Mesendoderm (in vitro differentiated cells): ENCODE results near the gene KLHL13.

ENCODE experiments used
- DNase-seq: peaks from one replicate; pipeline ENCODE4 v3.0.0; 2013
- H2AK5ac ChIP-seq: 2 replicates; pipeline ENCODE4 v1.6.1; 2013; ENCODE audit warnings: low read length, inconsistent platforms
- H2BK120ac ChIP-seq: 2 replicates; pipeline ENCODE4 v1.6.1; 2013; ENCODE audit warnings: low read depth, mild to moderate bottlenecking, low read length, moderate library complexity, mixed read lengths
- H2BK15ac ChIP-seq: replicated peaks from 2 replicates; pipeline ENCODE4 v1.6.1; 2013; ENCODE audit warnings: low read depth, mild to moderate bottlenecking, moderate library complexity
- H2BK5ac ChIP-seq: 2 replicates; pipeline ENCODE4 v1.6.1; 2013; ENCODE audit warnings: low read length, inconsistent platforms
- H3K18ac ChIP-seq: 2 replicates; pipeline ENCODE4 v1.6.1; 2013; ENCODE audit warnings: mild to moderate bottlenecking, low read length, mixed read lengths
- H3K23ac ChIP-seq: one replicate; pipeline ENCODE4 v1.6.1; 2013; ENCODE audit warnings: low read length
- H3K27ac ChIP-seq: 2 replicates; pipeline ENCODE4 v1.5.1; 2013; ENCODE audit warnings: low read depth, mild to moderate bottlenecking, inconsistent platforms, low read length, moderate library complexity
- H3K27me3 ChIP-seq: 2 replicates; pipeline ENCODE4 v1.6.1; 2013; ENCODE audit warnings: low read length, control low read depth, mild to moderate bottlenecking, inconsistent platforms; ENCODE audit not compliant: insufficient read depth, poor library complexity
- H3K36me3 ChIP-seq: 2 replicates; pipeline ENCODE4 v1.6.1; 2013; ENCODE audit warnings: low read length, inconsistent platforms; ENCODE audit not compliant: control insufficient read depth, insufficient read depth
- H3K4ac ChIP-seq: one replicate; pipeline ENCODE4 v1.6.1; 2013; ENCODE audit warnings: low read depth, mild to moderate bottlenecking, low read length, moderate library complexity
- H3K4me1 ChIP-seq: 2 replicates; pipeline ENCODE4 v1.6.1; 2013; ENCODE audit warnings: low read depth, low read length, inconsistent platforms; ENCODE audit not compliant: control insufficient read depth
- H3K4me2 ChIP-seq: 2 replicates; pipeline ENCODE4 v1.6.1; 2013; ENCODE audit warnings: low read length
- H3K4me3 ChIP-seq: 2 replicates; pipeline ENCODE4 v1.5.1; 2013; ENCODE audit warnings: mild to moderate bottlenecking, low read length
- H3K56ac ChIP-seq: one replicate; pipeline ENCODE4 v1.6.1; 2013; ENCODE audit warnings: low read length
- H3K79me1 ChIP-seq: 2 replicates; pipeline ENCODE4 v1.6.1; 2013; ENCODE audit warnings: low read length, inconsistent platforms
- H3K79me2 ChIP-seq: 2 replicates; pipeline ENCODE4 v1.6.1; 2013; ENCODE audit warnings: mild to moderate bottlenecking, low read length; ENCODE audit not compliant: control insufficient read depth, insufficient read depth
- H3K9ac ChIP-seq: 2 replicates; pipeline ENCODE4 v1.6.1; 2013; ENCODE audit warnings: low read length, inconsistent platforms
- H4K5ac ChIP-seq: one replicate; pipeline ENCODE4 v1.6.1; 2013; ENCODE audit warnings: low read length
- H4K8ac ChIP-seq: one replicate; pipeline ENCODE4 v1.6.1; 2013; ENCODE audit warnings: low read depth, mild to moderate bottlenecking, control low read depth, low read length, moderate library complexity
- WGBS: extraction: QIAGEN DNeasy Blood & Tissue Kit; methylation state at CpG from one replicate; pipeline ENCODE4 v1.1.7; 2013; ENCODE audit warnings: low lambda C conversion rate, missing lambda C conversion rate; ENCODE audit not compliant: insufficient coverage; ENCODE audit errors: extremely low coverage; 5-methylcytosine and 5-hydroxymethylcytosine counted together

The KLHL13 gene

GRCh38 chrX:118047446-118048186 is 69.0 kb downstream of the KLHL13 start:
- no CpG with 5 or more reads among the region's 4 CpGs for WGBS
- H3K36me3 ChIP-seq: no peaks in the 10 kb centered on the region
- H3K18ac ChIP-seq: no peak overlapping the region
- no peak overlapping the region for H4K5ac ChIP-seq
- H3K9ac ChIP-seq: no peak overlapping the region
- no peak overlapping the region for H3K4me2 ChIP-seq
- H3K27me3 ChIP-seq: no peaks in the 10 kb centered on the region
- no peak overlapping the region for H2AK5ac ChIP-seq
- H2BK5ac ChIP-seq: no peak overlapping the region
- no peak overlapping the region for H2BK120ac ChIP-seq
- H3K4me3 ChIP-seq: no peak overlapping the region
- H4K8ac ChIP-seq: no peak overlapping the region
- no peaks in the 10 kb centered on the region for H3K79me1 ChIP-seq
- no peak overlapping the region for H3K23ac ChIP-seq
- H3K4ac ChIP-seq: no peak overlapping the region
- DNase-seq: no peak
- H2BK15ac ChIP-seq: no peak overlapping the region
- no peak overlapping the region for H3K27ac ChIP-seq
- H3K4me1 ChIP-seq: no peaks in the 10 kb centered on the region
- no peaks in the 10 kb centered on the region for H3K79me2 ChIP-seq
- H3K56ac ChIP-seq: no peak overlapping the region

GRCh38 chrX:118039591-118039990 is 77.0 kb downstream of the KLHL13 start:
- no peak overlapping the region for H2BK120ac ChIP-seq
- no peaks in the 10 kb centered on the region for H3K4me1 ChIP-seq
- no peak overlapping the region for H2AK5ac ChIP-seq
- H3K27ac ChIP-seq: no peak overlapping the region
- no peak overlapping the region for H2BK15ac ChIP-seq
- no peak overlapping the region for H4K8ac ChIP-seq
- H3K79me2 ChIP-seq: no peaks in the 10 kb centered on the region
- H2BK5ac ChIP-seq: no peak overlapping the region
- no peak overlapping the region for H3K4me2 ChIP-seq
- no peaks in the 10 kb centered on the region for H3K27me3 ChIP-seq
- no peaks in the 10 kb centered on the region for H3K36me3 ChIP-seq
- no peak for DNase-seq
- no peak overlapping the region for H3K23ac ChIP-seq
- H3K4ac ChIP-seq: no peak overlapping the region
- H3K18ac ChIP-seq: no peak overlapping the region
- no peak overlapping the region for H3K56ac ChIP-seq
- WGBS: no CpG with 5 or more reads among the region's 1 CpG
- H3K4me3 ChIP-seq: no peak overlapping the region
- H3K9ac ChIP-seq: no peak overlapping the region
- no peak overlapping the region for H4K5ac ChIP-seq
- H3K79me1 ChIP-seq: no peaks in the 10 kb centered on the region

DNA sequence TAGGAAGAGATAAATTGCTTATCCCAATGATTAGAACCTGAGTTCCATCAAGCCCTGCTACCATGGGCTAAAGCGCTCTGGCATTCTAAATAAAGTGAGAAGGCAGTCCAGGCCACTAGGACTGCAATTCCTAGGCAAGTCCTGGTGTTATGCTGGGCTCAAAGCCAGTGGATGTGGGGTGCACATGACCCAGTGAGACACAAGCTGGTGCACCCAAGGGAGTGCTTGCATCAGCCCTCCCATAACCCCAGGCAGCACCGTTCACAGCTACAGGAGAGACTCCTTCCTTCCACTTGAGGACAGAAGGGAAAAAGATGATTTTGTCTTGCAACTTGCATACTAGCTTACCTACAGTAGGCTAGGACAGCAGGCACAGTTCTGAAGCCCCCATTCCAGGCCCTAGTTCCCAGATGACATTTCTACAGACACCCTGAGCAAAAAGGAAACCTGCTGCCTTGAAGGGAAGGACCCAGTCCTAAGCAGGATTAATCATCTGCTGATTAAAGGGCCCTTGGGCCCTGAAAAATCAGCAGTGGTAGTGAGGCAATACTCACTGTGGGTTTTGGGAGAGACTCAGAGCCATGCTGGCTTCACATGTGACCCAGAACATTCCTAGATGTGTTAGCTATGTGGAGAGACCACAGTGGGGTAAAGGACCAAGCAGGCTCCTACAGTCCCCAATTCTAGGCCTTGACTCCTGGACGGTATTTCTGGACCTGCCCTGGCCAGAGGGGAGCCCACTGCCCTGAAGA is 77.8 kb downstream of the KLHL13 start:
- H3K23ac ChIP-seq: no peak overlapping the region
- no peak overlapping the region for H3K27ac ChIP-seq
- H3K36me3 ChIP-seq: no peaks in the 10 kb centered on the region
- no peak for DNase-seq
- no peak overlapping the region for H3K4ac ChIP-seq
- no peak overlapping the region for H2BK120ac ChIP-seq
- no peaks in the 10 kb centered on the region for H3K4me1 ChIP-seq
- H4K5ac ChIP-seq: no peak overlapping the region
- H2BK15ac ChIP-seq: no peak overlapping the region
- no peak overlapping the region for H3K4me2 ChIP-seq
- no peak overlapping the region for H3K9ac ChIP-seq
- no peak overlapping the region for H3K56ac ChIP-seq
- H3K27me3 ChIP-seq: no peaks in the 10 kb centered on the region
- no peak overlapping the region for H3K4me3 ChIP-seq
- H2AK5ac ChIP-seq: no peak overlapping the region
- no CpG with 5 or more reads among the region's 3 CpGs for WGBS
- H4K8ac ChIP-seq: no peak overlapping the region
- no peaks in the 10 kb centered on the region for H3K79me2 ChIP-seq
- no peaks in the 10 kb centered on the region for H3K79me1 ChIP-seq
- no peak overlapping the region for H2BK5ac ChIP-seq
- no peak overlapping the region for H3K18ac ChIP-seq

- no peak overlapping the region for H3K27ac ChIP-seq
- H3K9ac ChIP-seq: no peak overlapping the region
- no peak overlapping the region for H2BK15ac ChIP-seq
- no peak overlapping the region for H2BK5ac ChIP-seq
- no peak overlapping the region for H2BK120ac ChIP-seq
- WGBS: no CpG with 5 or more reads among the region's 1 CpG
- no peak overlapping the region for H4K5ac ChIP-seq
- no peak overlapping the region for H3K56ac ChIP-seq
- H3K4me2 ChIP-seq: no peak overlapping the region
- no peak overlapping the region for H3K18ac ChIP-seq
- no peak overlapping the region for H3K4me3 ChIP-seq
- no peak overlapping the region for H2AK5ac ChIP-seq
- DNase-seq: no peak
- no peak overlapping the region for H3K4ac ChIP-seq
- H3K36me3 ChIP-seq: no peaks in the 10 kb centered on the region
- H3K23ac ChIP-seq: no peak overlapping the region
- no peaks in the 10 kb centered on the region for H3K27me3 ChIP-seq
- no peaks in the 10 kb centered on the region for H3K79me1 ChIP-seq
- H3K79me2 ChIP-seq: no peaks in the 10 kb centered on the region
- no peak overlapping the region for H4K8ac ChIP-seq
- no peaks in the 10 kb centered on the region for H3K4me1 ChIP-seq
Measured at GRCh38 chrX:118026631-118027030, 90.0 kb downstream of the KLHL13 start.

DNA sequence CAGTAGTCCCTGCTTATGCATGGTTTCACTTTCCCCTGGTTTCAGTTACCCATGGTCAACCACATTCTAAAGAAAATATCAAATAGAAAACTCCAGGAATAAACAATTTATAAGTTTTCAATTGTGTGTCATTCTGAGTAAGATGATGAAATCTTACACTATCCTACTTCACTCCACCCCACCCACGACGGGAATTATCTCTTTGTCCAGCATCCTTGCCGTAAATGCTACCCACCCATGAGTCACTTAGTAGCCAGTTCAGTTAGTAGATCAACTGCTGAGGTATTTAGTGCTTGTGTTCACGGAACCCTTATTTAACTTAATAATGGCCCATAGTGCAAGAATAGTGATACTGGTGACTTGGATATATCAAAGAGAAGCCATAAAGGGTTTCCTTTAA is 91.4 kb downstream of the KLHL13 start:
- Histone ChIP-seq H3K4me2 (no peak overlapping the region), H2BK120ac (no peak overlapping the region), H2AK5ac (no peak overlapping the region), H3K18ac (no peak overlapping the region), H3K4ac (no peak overlapping the region), H3K36me3 (no peaks in the 10 kb centered on the region), H2BK5ac (no peak overlapping the region), H3K27me3 (no peaks in the 10 kb centered on the region), H3K56ac (no peak overlapping the region), H3K79me2 (no peaks in the 10 kb centered on the region), H4K8ac (no peak overlapping the region), H2BK15ac (no peak overlapping the region), H3K4me1 (no peaks in the 10 kb centered on the region), H3K23ac (no peak overlapping the region), H3K79me1 (no peaks in the 10 kb centered on the region), H3K27ac (no peak overlapping the region), H3K9ac (no peak overlapping the region), H3K4me3 (no peak overlapping the region), H4K5ac (no peak overlapping the region)
- no peak for DNase-seq
- WGBS: no CpG with 5 or more reads among the region's 4 CpGs
